Loucy (cell line): ENCODE measurements around the gene TSPO2.

Experiments
- H2AFZ ChIP-seq: fragments of 200-600 bp; sonication (generic); 2 replicates; pipeline ENCODE4 v1.6.0; 2016; ENCODE audit warnings: antibody characterized with exemption, mild to moderate bottlenecking, low read length, moderate library complexity
- H3F3A ChIP-seq: fragments of 200-600 bp; 2 replicates; pipeline ENCODE4 v1.6.0; 2016; ENCODE audit warnings: antibody characterized with exemption, low read depth, mild to moderate bottlenecking
- H3K27me3 ChIP-seq: fragments of 200-600 bp; sonication (generic); 2 replicates; pipeline ENCODE4 v1.6.1; 2014; ENCODE audit warnings: low read length, mild to moderate bottlenecking; ENCODE audit not compliant: insufficient read depth, poor library complexity, severe bottlenecking
- H3K36me3 ChIP-seq: fragments of 200-600 bp; sonication (generic); 2 replicates; pipeline ENCODE4 v1.6.1; 2016; ENCODE audit warnings: low read length; ENCODE audit not compliant: insufficient read depth
- H3K4me1 ChIP-seq: fragments of 200-600 bp; sonication (generic); 2 replicates; pipeline ENCODE4 v1.5.1; 2014; ENCODE audit warnings: low read length, mild to moderate bottlenecking; ENCODE audit not compliant: insufficient read depth, poor library complexity, severe bottlenecking
- H3K4me2 ChIP-seq: fragments of 200-600 bp; sonication (generic); 2 replicates; pipeline ENCODE4 v1.6.0; 2014; ENCODE audit warnings: antibody characterized with exemption, low read length, low read depth, mild to moderate bottlenecking; ENCODE audit not compliant: poor library complexity, severe bottlenecking
- H3K4me3 ChIP-seq: fragments of 200-600 bp; sonication (generic); 2 replicates; pipeline ENCODE4 v1.5.1; 2014; ENCODE audit warnings: low read length, mild to moderate bottlenecking, mixed read lengths; ENCODE audit not compliant: poor library complexity, severe bottlenecking
- H3K79me2 ChIP-seq: fragments of 200-600 bp; sonication (generic); 2 replicates; pipeline ENCODE4 v1.6.1; 2014; ENCODE audit warnings: low read length; ENCODE audit not compliant: insufficient read depth
- H3K9ac ChIP-seq: fragments of 200-600 bp; sonication (generic); 2 replicates; pipeline ENCODE4 v1.6.0; 2014; ENCODE audit warnings: mild to moderate bottlenecking, low read depth, low read length, moderate library complexity; ENCODE audit not compliant: poor library complexity, severe bottlenecking
- H3K9me2 ChIP-seq: fragments of 200-600 bp; sonication (generic); replicated peaks from 2 replicates; pipeline ENCODE4 v1.6.1; 2016; ENCODE audit warnings: low read depth, low read length, mixed read lengths
- H3K9me3 ChIP-seq: fragments of 200-600 bp; sonication (generic); 2 replicates; pipeline ENCODE4 v1.6.1; 2014; ENCODE audit warnings: mild to moderate bottlenecking, antibody characterized with exemption, low read length, low read depth; ENCODE audit not compliant: insufficient read depth
- H4K20me1 ChIP-seq: fragments of 200-600 bp; sonication (generic); 2 replicates; pipeline ENCODE4 v1.6.0; 2014; ENCODE audit warnings: antibody characterized with exemption, low read length, mild to moderate bottlenecking; ENCODE audit not compliant: insufficient read depth, poor library complexity, severe bottlenecking
- EZH2phosphoT487 ChIP-seq: fragments of 200-600 bp; IDR thresholded peaks from 2 replicates; pipeline ENCODE4 v1.6.1; 2018; ENCODE audit warnings: antibody characterized with exemption, mild to moderate bottlenecking, moderate library complexity, borderline replicate concordance
- TF ChIP-seq, protein P1 (sequence below): fragments of 200-600 bp; sonication (generic); conservative IDR thresholded peaks from 2 replicates; pipeline ENCODE4 v1.5.1; 2014; ENCODE audit warnings: mild to moderate bottlenecking, antibody characterized with exemption, low read length

Gene TSPO2

DNA sequence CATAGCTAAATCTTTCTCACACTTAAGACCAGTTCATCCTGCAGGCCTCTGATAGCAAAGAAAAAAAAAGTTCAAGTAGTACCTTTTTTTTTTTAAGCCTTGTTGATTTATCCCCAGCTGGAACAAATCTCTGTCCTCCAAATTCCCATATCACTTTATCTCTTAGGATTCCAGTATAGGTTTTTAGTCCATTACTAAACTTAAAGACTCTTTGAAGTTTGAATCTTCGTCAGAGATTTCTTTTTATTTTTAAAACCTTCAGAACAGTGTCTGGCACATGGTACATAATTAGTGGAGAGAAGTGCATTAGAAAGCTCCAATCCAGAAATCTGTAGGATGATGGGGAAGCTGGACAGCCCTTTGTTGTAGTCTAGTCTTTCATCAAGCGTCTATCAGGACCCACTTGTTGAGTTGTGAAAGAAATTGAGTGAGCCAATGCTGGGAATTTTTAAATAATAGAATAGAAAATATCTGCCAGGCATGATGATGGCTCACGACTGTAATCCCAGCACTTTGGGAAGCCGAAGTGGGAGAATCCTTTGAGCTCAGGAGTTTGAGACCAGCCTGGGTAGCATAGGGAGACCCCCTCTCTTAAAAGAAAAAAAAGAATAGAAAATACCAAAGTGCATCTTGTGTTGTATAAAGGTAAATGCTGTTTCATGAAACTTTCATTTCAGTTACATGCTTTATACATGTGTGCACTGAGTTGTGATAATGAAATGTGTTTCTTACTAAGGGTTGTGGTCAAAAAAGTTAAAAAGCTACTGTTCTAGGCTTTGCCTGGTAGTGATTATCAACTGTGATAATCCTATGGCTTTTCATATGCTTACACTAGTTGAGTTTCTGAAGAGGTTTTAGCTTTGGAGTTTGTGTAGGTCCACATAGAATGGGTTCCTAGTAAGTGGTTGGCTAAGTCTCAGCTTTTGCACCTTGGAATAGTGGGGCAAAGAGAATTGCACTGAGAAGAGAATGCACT, 33.7 kb downstream of the TSPO2 start:
- Histone ChIP-seq H3K27me3 (peaks cover 5% of the 10 kb centered on the region), H3K79me2 (peaks cover 85% of the 10 kb centered on the region), H2AFZ (no peak overlapping the region), H3K9ac (peak overlapping the region; percentile 96), H3K4me2 (peak overlapping the region; percentile 100), H3K36me3 (peaks cover 27% of the 10 kb centered on the region), H3K9me2 (no peaks in the 10 kb centered on the region), H3K9me3 (no peaks in the 10 kb centered on the region), H4K20me1 (peaks cover 74% of the 10 kb centered on the region), H3K4me3 (peak overlapping the region; percentile 94), H3F3A (peaks cover 9% of the 10 kb centered on the region), H3K4me1 (peaks cover 78% of the 10 kb centered on the region)
- TF ChIP-seq, protein P1, sequence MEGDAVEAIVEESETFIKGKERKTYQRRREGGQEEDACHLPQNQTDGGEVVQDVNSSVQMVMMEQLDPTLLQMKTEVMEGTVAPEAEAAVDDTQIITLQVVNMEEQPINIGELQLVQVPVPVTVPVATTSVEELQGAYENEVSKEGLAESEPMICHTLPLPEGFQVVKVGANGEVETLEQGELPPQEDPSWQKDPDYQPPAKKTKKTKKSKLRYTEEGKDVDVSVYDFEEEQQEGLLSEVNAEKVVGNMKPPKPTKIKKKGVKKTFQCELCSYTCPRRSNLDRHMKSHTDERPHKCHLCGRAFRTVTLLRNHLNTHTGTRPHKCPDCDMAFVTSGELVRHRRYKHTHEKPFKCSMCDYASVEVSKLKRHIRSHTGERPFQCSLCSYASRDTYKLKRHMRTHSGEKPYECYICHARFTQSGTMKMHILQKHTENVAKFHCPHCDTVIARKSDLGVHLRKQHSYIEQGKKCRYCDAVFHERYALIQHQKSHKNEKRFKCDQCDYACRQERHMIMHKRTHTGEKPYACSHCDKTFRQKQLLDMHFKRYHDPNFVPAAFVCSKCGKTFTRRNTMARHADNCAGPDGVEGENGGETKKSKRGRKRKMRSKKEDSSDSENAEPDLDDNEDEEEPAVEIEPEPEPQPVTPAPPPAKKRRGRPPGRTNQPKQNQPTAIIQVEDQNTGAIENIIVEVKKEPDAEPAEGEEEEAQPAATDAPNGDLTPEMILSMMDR = no peak
- TF ChIP-seq EZH2phosphoT487 = no peak

- H3K36me3 ChIP-seq = peaks cover 41% of the 10 kb centered on the region
- H3K4me2 ChIP-seq = peak overlapping the region; percentile 100
Observed at GRCh38 chr6:41077536-41077935, 35.3 kb downstream of the TSPO2 start.

DNA sequence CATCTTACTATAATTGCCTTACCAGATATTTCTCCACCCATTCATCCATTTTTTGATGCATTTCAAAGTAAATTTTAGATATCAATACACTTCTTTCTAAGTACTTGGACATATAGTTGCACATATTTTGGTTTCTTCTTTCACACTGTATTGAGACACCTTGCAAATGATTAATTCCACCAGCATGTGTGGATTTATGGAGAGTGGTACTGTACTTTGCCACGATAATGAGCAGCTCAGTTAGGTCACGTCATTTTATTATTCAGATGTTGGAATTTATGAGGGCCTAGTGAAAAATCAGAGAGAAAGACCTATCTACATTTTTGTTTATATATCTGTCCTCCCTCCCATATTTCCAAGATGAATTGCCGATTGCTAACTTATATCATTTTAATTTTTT, 35.8 kb downstream of the TSPO2 start:
- no peak overlapping the region for H2AFZ ChIP-seq
- H3K27me3 ChIP-seq = peaks cover 4% of the 10 kb centered on the region
- H3K4me1 ChIP-seq = peaks cover 87% of the 10 kb centered on the region
- H3K9ac ChIP-seq = peak overlapping the region; percentile 96
- H3K9me3 ChIP-seq = no peaks in the 10 kb centered on the region
- H3K9me2 ChIP-seq = no peaks in the 10 kb centered on the region
- peaks cover 47% of the 10 kb centered on the region for H3K36me3 ChIP-seq
- peaks cover 93% of the 10 kb centered on the region for H4K20me1 ChIP-seq
- TF ChIP-seq, protein P1 = no peak
- TF ChIP-seq EZH2phosphoT487 = no peak
- H3K4me3 ChIP-seq = peak overlapping the region; percentile 94
- H3K4me2 ChIP-seq = peak overlapping the region; percentile 100
- H3K79me2 ChIP-seq = peaks cover 100% of the 10 kb centered on the region
- H3F3A ChIP-seq = peaks cover 3% of the 10 kb centered on the region

More at GRCh38 chr6:41077536-41077935, 35.3 kb downstream of the TSPO2 start:
- Histone ChIP-seq H3K9me3 (no peaks in the 10 kb centered on the region), H3K4me3 (peak overlapping the region; percentile 94), H3K4me1 (peaks cover 81% of the 10 kb centered on the region), H3F3A (peaks cover 3% of the 10 kb centered on the region), H2AFZ (no peak overlapping the region), H3K79me2 (peaks cover 95% of the 10 kb centered on the region), H3K27me3 (peaks cover 5% of the 10 kb centered on the region), H3K9ac (peak overlapping the region; percentile 96), H3K9me2 (no peaks in the 10 kb centered on the region), H4K20me1 (peaks cover 88% of the 10 kb centered on the region)
- TF ChIP-seq, protein P1 = no peak
- no peak for TF ChIP-seq EZH2phosphoT487
